Measurements from ENCODE around the gene PODXL2. TPM values are rescaled to one million over a fixed set of nuclear protein-coding genes. Genes with fewer than 3 reads are reported as not detected.

The PODXL2 gene
- total RNA-seq, 1 donor from 2014 or later: 4.2 TPM

- Histone ChIP-seq H3K4me3 (ENCODE audit: low read length in 3 of 3) (no peak overlapping the region), H3K27ac (ENCODE audit: low read depth, low read length) (no peak overlapping the region), H3K9me3 (ENCODE audit: control insufficient read depth in 3 of 3, low read length in 3 of 3) (no peaks in the 10 kb centered on the region), H3K36me3 (ENCODE audit: control insufficient read depth in 3 of 3, insufficient read depth in 3 of 3, low read length in 3 of 3) (peaks cover 0 to 7% (median 0%) of the 10 kb centered on the region in 3 donors), H3K4me1 (ENCODE audit: control insufficient read depth in 3 of 3, insufficient read depth in 3 of 3, low read length in 3 of 3) (no peaks in the 10 kb centered on the region), H3K9ac (ENCODE audit: low read depth in 1 of 3, low read length in 3 of 3) (no peak overlapping the region), H3K27me3 (ENCODE audit: control insufficient read depth in 3 of 3, insufficient read depth in 3 of 3, low read length in 3 of 3) (no peaks in the 10 kb centered on the region)
Observed at GRCh38 chr3:127644641-127645370, 15.8 kb downstream of the PODXL2 start.

DNA sequence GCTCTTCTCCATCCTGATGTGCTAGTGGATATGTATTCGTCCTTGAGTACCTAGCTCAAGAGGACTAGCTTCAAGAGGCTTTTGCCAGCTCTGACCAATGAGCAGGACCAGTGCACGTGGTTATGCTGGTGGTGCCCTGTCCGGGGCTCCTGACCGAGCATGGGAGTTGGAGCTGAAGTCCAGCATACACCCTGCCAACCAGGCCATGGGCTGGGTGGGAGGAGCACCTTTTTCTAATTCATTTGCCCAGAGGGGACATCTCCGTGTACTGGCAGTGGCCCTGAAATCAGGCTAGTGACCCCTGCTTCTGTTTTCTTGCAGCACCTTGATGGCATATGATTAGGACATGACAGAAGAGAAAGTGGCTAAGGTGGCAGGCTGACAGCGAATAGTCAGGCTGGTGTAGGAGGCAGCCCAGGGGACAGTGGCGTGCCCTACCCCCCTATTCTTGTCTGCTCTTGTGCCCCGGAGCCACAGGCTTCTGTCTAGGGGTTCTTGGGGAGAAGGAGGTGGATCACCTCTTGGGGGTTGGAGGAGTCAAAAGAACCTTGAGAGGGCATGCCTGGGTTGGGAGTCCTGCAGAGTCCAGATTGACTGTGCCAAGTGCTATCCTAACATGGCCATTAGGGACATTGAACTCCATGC is 16.5 kb downstream of the PODXL2 start:
- Histone ChIP-seq H3K27ac (ENCODE audit: low read depth, low read length) (no peak overlapping the region), H3K4me3 (ENCODE audit: low read length in 3 of 3) (no peak overlapping the region), H3K27me3 (ENCODE audit: control insufficient read depth in 3 of 3, insufficient read depth in 3 of 3, low read length in 3 of 3) (no peaks in the 10 kb centered on the region), H3K4me1 (ENCODE audit: control insufficient read depth in 3 of 3, insufficient read depth in 3 of 3, low read length in 3 of 3) (no peaks in the 10 kb centered on the region), H3K9ac (ENCODE audit: low read depth in 1 of 3, low read length in 3 of 3) (no peak overlapping the region), H3K9me3 (ENCODE audit: control insufficient read depth in 3 of 3, low read length in 3 of 3) (no peaks in the 10 kb centered on the region), H3K36me3 (ENCODE audit: control insufficient read depth in 3 of 3, insufficient read depth in 3 of 3, low read length in 3 of 3) (peaks cover 0 to 7% (median 0%) of the 10 kb centered on the region in 3 donors)

GRCh38 chr3:127646501-127647046 is 17.6 kb downstream of the PODXL2 start:
- Histone ChIP-seq H3K4me3 (ENCODE audit: low read length in 3 of 3) (no peak overlapping the region), H3K9me3 (ENCODE audit: control insufficient read depth in 3 of 3, low read length in 3 of 3) (no peaks in the 10 kb centered on the region), H3K27ac (ENCODE audit: low read depth, low read length) (no peak overlapping the region), H3K4me1 (ENCODE audit: control insufficient read depth in 3 of 3, insufficient read depth in 3 of 3, low read length in 3 of 3) (no peaks in the 10 kb centered on the region), H3K9ac (ENCODE audit: low read depth in 1 of 3, low read length in 3 of 3) (no peak overlapping the region), H3K27me3 (ENCODE audit: control insufficient read depth in 3 of 3, insufficient read depth in 3 of 3, low read length in 3 of 3) (no peaks in the 10 kb centered on the region), H3K36me3 (ENCODE audit: control insufficient read depth in 3 of 3, insufficient read depth in 3 of 3, low read length in 3 of 3) (peaks cover 0 to 7% (median 0%) of the 10 kb centered on the region in 3 donors)

GRCh38 chr3:127647166-127647844 is 18.3 kb downstream of the PODXL2 start:
- Histone ChIP-seq H3K27me3 (ENCODE audit: control insufficient read depth in 3 of 3, insufficient read depth in 3 of 3, low read length in 3 of 3) (no peaks in the 10 kb centered on the region), H3K36me3 (ENCODE audit: control insufficient read depth in 3 of 3, insufficient read depth in 3 of 3, low read length in 3 of 3) (peaks cover 0 to 7% (median 0%) of the 10 kb centered on the region in 3 donors), H3K4me3 (ENCODE audit: low read length in 3 of 3) (no peak overlapping the region), H3K27ac (ENCODE audit: low read depth, low read length) (no peak overlapping the region), H3K4me1 (ENCODE audit: control insufficient read depth in 3 of 3, insufficient read depth in 3 of 3, low read length in 3 of 3) (peaks cover 0 to 1% (median under 1%) of the 10 kb centered on the region in 3 donors), H3K9me3 (ENCODE audit: control insufficient read depth in 3 of 3, low read length in 3 of 3) (no peaks in the 10 kb centered on the region), H3K9ac (ENCODE audit: low read depth in 1 of 3, low read length in 3 of 3) (no peak overlapping the region)

DNA sequence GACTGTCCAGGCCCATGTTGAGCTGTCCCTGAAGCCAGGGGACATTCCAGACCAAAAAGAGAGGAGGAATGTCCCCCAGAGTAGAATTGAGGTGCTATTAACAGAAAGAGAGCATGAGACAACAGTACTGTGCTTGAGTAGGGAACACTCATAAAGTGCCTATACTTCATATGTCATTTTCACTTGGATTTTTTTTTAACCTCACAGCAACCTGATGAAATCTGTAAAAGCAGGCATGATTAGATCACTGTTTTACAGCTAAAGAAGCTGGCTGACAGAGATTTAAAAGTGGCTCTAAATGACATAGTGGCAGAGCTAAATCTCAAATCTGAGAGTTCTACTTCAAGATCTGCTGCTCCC is 18.8 kb downstream of the PODXL2 start:
- Histone ChIP-seq H3K27ac (ENCODE audit: low read depth, low read length) (no peak overlapping the region), H3K36me3 (ENCODE audit: control insufficient read depth in 3 of 3, insufficient read depth in 3 of 3, low read length in 3 of 3) (peaks cover 0 to 7% (median 0%) of the 10 kb centered on the region in 3 donors)

GRCh38 chr3:127650236-127650635 is 21.3 kb downstream of the PODXL2 start:
- H3K27ac ChIP-seq (ENCODE audit: low read depth, low read length): no peak overlapping the region
- no peaks in the 10 kb centered on the region for H3K27me3 ChIP-seq (ENCODE audit: control insufficient read depth in 3 of 3, insufficient read depth in 3 of 3, low read length in 3 of 3)
- H3K36me3 ChIP-seq (ENCODE audit: control insufficient read depth in 3 of 3, insufficient read depth in 3 of 3, low read length in 3 of 3): peaks cover 0 to 2% (median 0%) of the 10 kb centered on the region in 3 donors
- H3K9ac ChIP-seq (ENCODE audit: low read depth in 1 of 3, low read length in 3 of 3): no peak overlapping the region
- H3K4me3 ChIP-seq (ENCODE audit: low read length in 3 of 3): no peak overlapping the region
- no peaks in the 10 kb centered on the region for H3K9me3 ChIP-seq (ENCODE audit: control insufficient read depth in 3 of 3, low read length in 3 of 3)
- H3K4me1 ChIP-seq (ENCODE audit: control insufficient read depth in 3 of 3, insufficient read depth in 3 of 3, low read length in 3 of 3): peaks cover 0 to 3% (median 3%) of the 10 kb centered on the region in 3 donors

More for the DNA sequence above, 18.8 kb downstream of the PODXL2 start:
- Histone ChIP-seq H3K9me3 (ENCODE audit: control insufficient read depth in 3 of 3, low read length in 3 of 3) (no peaks in the 10 kb centered on the region), H3K4me3 (ENCODE audit: low read length in 3 of 3) (no peak overlapping the region), H3K9ac (ENCODE audit: low read depth in 1 of 3, low read length in 3 of 3) (no peak overlapping the region), H3K4me1 (ENCODE audit: control insufficient read depth in 3 of 3, insufficient read depth in 3 of 3, low read length in 3 of 3) (peaks cover 0 to 3% (median 3%) of the 10 kb centered on the region in 3 donors), H3K27me3 (ENCODE audit: control insufficient read depth in 3 of 3, insufficient read depth in 3 of 3, low read length in 3 of 3) (no peaks in the 10 kb centered on the region)

DNA sequence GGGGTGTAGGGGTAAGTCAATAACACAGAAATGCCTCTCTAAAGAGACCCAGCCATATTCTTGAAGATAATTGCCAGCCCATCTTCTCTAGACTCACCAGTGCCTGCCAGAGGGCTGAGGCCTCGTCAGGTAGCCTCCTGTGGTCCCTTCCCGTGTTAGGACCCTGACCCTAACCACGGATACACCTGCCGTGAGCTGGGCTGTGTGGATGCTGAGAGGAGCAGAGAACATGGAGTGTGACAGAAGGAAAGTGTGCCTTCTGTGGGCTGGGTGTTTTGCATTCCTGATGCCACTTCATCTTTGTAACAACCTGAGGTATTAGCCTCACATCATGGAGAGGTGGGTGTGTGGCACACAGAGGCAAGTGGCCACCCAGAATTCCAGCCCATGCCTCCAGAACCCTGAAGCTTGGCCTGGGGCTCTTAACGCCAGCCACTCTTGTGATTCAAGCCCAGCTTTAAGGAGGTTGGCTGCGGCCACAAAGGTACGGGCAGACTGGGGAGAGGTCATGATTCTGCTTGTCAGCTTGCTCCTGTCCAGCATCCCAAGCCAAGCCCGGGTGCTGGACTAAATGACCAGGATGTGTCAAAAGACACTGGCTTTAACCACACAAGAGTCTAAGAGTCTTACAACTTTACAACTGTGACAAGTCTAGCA is 22.7 kb downstream of the PODXL2 start:
- no peaks in the 10 kb centered on the region for H3K27me3 ChIP-seq (ENCODE audit: control insufficient read depth in 3 of 3, insufficient read depth in 3 of 3, low read length in 3 of 3)
- H3K4me3 ChIP-seq (ENCODE audit: low read length in 3 of 3): no peak overlapping the region
- no peak overlapping the region for H3K9ac ChIP-seq (ENCODE audit: low read depth in 1 of 3, low read length in 3 of 3)
- H3K27ac ChIP-seq (ENCODE audit: low read depth, low read length): no peak overlapping the region
- peaks cover 0 to 5% (median 3%) of the 10 kb centered on the region in 3 donors for H3K4me1 ChIP-seq (ENCODE audit: control insufficient read depth in 3 of 3, insufficient read depth in 3 of 3, low read length in 3 of 3)
- H3K9me3 ChIP-seq (ENCODE audit: control insufficient read depth in 3 of 3, low read length in 3 of 3): no peaks in the 10 kb centered on the region
- H3K36me3 ChIP-seq (ENCODE audit: control insufficient read depth in 3 of 3, insufficient read depth in 3 of 3, low read length in 3 of 3): no peaks in the 10 kb centered on the region

GRCh38 chr3:127652246-127652995 is 23.4 kb downstream of the PODXL2 start:
- Histone ChIP-seq H3K9me3 (ENCODE audit: control insufficient read depth in 3 of 3, low read length in 3 of 3) (no peaks in the 10 kb centered on the region), H3K9ac (ENCODE audit: low read depth in 1 of 3, low read length in 3 of 3) (no peak overlapping the region), H3K27ac (ENCODE audit: low read depth, low read length) (no peak overlapping the region), H3K4me1 (ENCODE audit: control insufficient read depth in 3 of 3, insufficient read depth in 3 of 3, low read length in 3 of 3) (peaks cover 0 to 5% (median 3%) of the 10 kb centered on the region in 3 donors), H3K4me3 (ENCODE audit: low read length in 3 of 3) (peak overlapping the region in 1 of 3 donors; percentile 35), H3K36me3 (ENCODE audit: control insufficient read depth in 3 of 3, insufficient read depth in 3 of 3, low read length in 3 of 3) (no peaks in the 10 kb centered on the region), H3K27me3 (ENCODE audit: control insufficient read depth in 3 of 3, insufficient read depth in 3 of 3, low read length in 3 of 3) (no peaks in the 10 kb centered on the region)

DNA sequence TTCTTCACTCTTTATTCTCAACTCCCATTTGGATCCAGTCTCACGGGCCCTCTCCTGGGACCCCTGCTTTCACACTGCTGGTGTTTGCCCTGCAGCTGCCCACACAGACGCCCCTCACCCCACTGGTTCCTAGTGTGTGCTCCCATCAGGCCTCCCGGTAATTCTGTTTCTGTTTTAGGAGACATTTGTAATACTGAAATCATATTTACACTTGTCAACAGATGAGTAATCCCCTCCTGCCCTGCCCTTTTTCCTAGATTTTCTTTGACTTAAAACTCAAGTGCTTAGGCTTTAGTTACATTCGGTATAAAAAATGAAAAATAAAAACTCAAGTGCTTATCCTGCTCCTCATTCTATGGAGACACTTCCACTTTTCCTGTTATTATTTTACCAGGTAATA is 25.4 kb downstream of the PODXL2 start:
- H3K27ac ChIP-seq (ENCODE audit: low read depth, low read length): no peak overlapping the region
- H3K9ac ChIP-seq (ENCODE audit: low read depth in 1 of 3, low read length in 3 of 3): no peak overlapping the region
- H3K4me1 ChIP-seq (ENCODE audit: control insufficient read depth in 3 of 3, insufficient read depth in 3 of 3, low read length in 3 of 3): peaks cover 0 to 5% (median 3%) of the 10 kb centered on the region in 3 donors
- no peak overlapping the region for H3K4me3 ChIP-seq (ENCODE audit: low read length in 3 of 3)
- no peaks in the 10 kb centered on the region for H3K9me3 ChIP-seq (ENCODE audit: control insufficient read depth in 3 of 3, low read length in 3 of 3)
- no peaks in the 10 kb centered on the region for H3K27me3 ChIP-seq (ENCODE audit: control insufficient read depth in 3 of 3, insufficient read depth in 3 of 3, low read length in 3 of 3)
- no peaks in the 10 kb centered on the region for H3K36me3 ChIP-seq (ENCODE audit: control insufficient read depth in 3 of 3, insufficient read depth in 3 of 3, low read length in 3 of 3)
